GM23248 (cell line): ENCODE data around the gene PC. TPM values are rescaled to one million over a fixed set of nuclear protein-coding genes. Genes with fewer than 3 reads are reported as not detected.
A peak's percentile ranks its signal among the peaks of the same experiment; 100 is the strongest.

Experiments used
- DNase-seq: peaks from one replicate; pipeline ENCODE4 v3.0.0-alpha.2; 2015
- H2AFZ ChIP-seq: fragments of 200-600 bp; sonication (generic); 2 replicates; pipeline ENCODE4 v1.6.1; 2016; ENCODE audit warnings: antibody characterized with exemption
- H3F3A ChIP-seq: fragments of 200-600 bp; sonication (generic); 2 replicates; pipeline ENCODE4 v1.6.1; 2016; ENCODE audit warnings: mild to moderate bottlenecking, antibody characterized with exemption, mixed run types; ENCODE audit not compliant: insufficient read depth
- H3K27ac ChIP-seq: fragments of 200-600 bp; sonication (generic); 2 replicates; pipeline ENCODE4 v1.5.1; 2016; ENCODE audit warnings: mild to moderate bottlenecking
- H3K27me3 ChIP-seq: fragments of 200-600 bp; sonication (generic); replicated peaks from 2 replicates; pipeline ENCODE4 v1.6.1; 2016; ENCODE audit warnings: mild to moderate bottlenecking; ENCODE audit not compliant: insufficient read depth
- H3K36me3 ChIP-seq: fragments of 200-600 bp; sonication (generic); 2 replicates; pipeline ENCODE4 v1.6.1; 2016; ENCODE audit warnings: low read depth, mild to moderate bottlenecking
- H3K4me1 ChIP-seq: fragments of 200-600 bp; sonication (generic); 2 replicates; pipeline ENCODE4 v1.6.1; 2016; ENCODE audit warnings: mild to moderate bottlenecking; ENCODE audit not compliant: insufficient read depth
- H3K4me2 ChIP-seq: fragments of 200-600 bp; sonication (generic); one replicate; pipeline ENCODE4 v1.6.1; 2016; ENCODE audit warnings: mild to moderate bottlenecking; ENCODE audit not compliant: unreplicated experiment
- H3K4me3 ChIP-seq: fragments of 200-600 bp; sonication (generic); 2 replicates; pipeline ENCODE4 v1.5.1; 2016; ENCODE audit warnings: mild to moderate bottlenecking
- H3K79me2 ChIP-seq: fragments of 200-600 bp; sonication (generic); 2 replicates; pipeline ENCODE4 v1.6.1; 2016; ENCODE audit warnings: mild to moderate bottlenecking; ENCODE audit not compliant: insufficient read depth
- H3K9ac ChIP-seq: fragments of 200-600 bp; sonication (generic); 2 replicates; pipeline ENCODE4 v1.6.1; 2016; ENCODE audit warnings: mild to moderate bottlenecking
- H3K9me2 ChIP-seq: fragments of 200-600 bp; sonication (generic); 2 replicates; pipeline ENCODE4 v1.6.1; 2016; ENCODE audit warnings: mixed run types, mild to moderate bottlenecking, moderate library complexity; ENCODE audit not compliant: insufficient read depth
- H3K9me3 ChIP-seq: fragments of 200-600 bp; sonication (generic); one replicate; pipeline ENCODE4 v1.6.1; 2017; ENCODE audit warnings: low read depth
- H4K20me1 ChIP-seq: fragments of 200-600 bp; sonication (generic); 2 replicates; pipeline ENCODE4 v1.6.0; 2016; ENCODE audit not compliant: insufficient read depth
- EZH2 ChIP-seq: fragments of 200-600 bp; sonication (generic); IDR thresholded peaks from 2 replicates; pipeline ENCODE4 v1.6.1; 2018; ENCODE audit warnings: antibody characterized with exemption, mild to moderate bottlenecking; ENCODE audit not compliant: insufficient read depth, poor library complexity, severe bottlenecking
- EZH2phosphoT487 ChIP-seq: fragments of 200-600 bp; sonication (generic); IDR thresholded peaks from 2 replicates; pipeline ENCODE4 v1.6.1; 2018; ENCODE audit warnings: antibody characterized with exemption, moderate library complexity, mild to moderate bottlenecking, low read depth; ENCODE audit not compliant: insufficient read depth
- WGBS, 2 experiments: methylation state at CpG; one replicate each; pipeline ENCODE4 v1.1.6; 2015 to 2017; ENCODE audit warnings: low lambda C conversion rate in 2 of 2, low coverage in 1 of 2; ENCODE audit errors: missing lambda C conversion rate in 2 of 2; 5-methylcytosine and 5-hydroxymethylcytosine counted together
- in situ Hi-C: fragments of 300-500 bp; cut with MboI; formaldehyde crosslinking; loops from 2 replicates; pipeline ENCODE4 v1.15.0; 2020
- polyA plus RNA-seq: library from polyadenylated mRNA; unstranded; fragments of >200 nt; fragmentation: Nextera tagmentation; extraction: Ambion mirVana; gene quantifications from 2 replicates; pipeline ENCODE4 v1.2.1, GENCODE V29; 2016
- total RNA-seq: library from RNA; depleted of rRNA; stranded (reverse); fragments of >200 nt; shearing (Covaris generic); gene quantifications from 2 replicates; pipeline ENCODE4 v1.2.3, GENCODE V29; 2014

Gene PC
- total and polyA plus RNA-seq, 2 experiments from 2014 or later, result 16.4 to 16.6 TPM

GRCh38 chr11:66909181-66909580, 49.0 kb downstream of the PC start:
- Histone ChIP-seq H3K9ac (no peak overlapping the region), H3K36me3 (no peaks in the 10 kb centered on the region), H3K9me2 (no peaks in the 10 kb centered on the region), H3K4me1 (no peaks in the 10 kb centered on the region), H3F3A (no peaks in the 10 kb centered on the region), H3K27ac (no peak overlapping the region), H3K27me3 (no peaks in the 10 kb centered on the region), H3K4me2 (no peak overlapping the region), H3K4me3 (no peak overlapping the region), H3K9me3 (no peaks in the 10 kb centered on the region), H2AFZ (no peak overlapping the region), H3K79me2 (no peaks in the 10 kb centered on the region), H4K20me1 (no peaks in the 10 kb centered on the region)
- DNase-seq, result no peak
- 88 to 89% methylated on average over 7 to 8 of the region's 8 CpGs for WGBS, 2 experiments
- in situ Hi-C loops, result no loop called here
- no peak for TF ChIP-seq EZH2
- no peak for TF ChIP-seq EZH2phosphoT487

GRCh38 chr11:66907751-66908630, 50.2 kb downstream of the PC start:
- Histone ChIP-seq H3K4me1 (no peaks in the 10 kb centered on the region), H3K27ac (no peak overlapping the region), H3K79me2 (no peaks in the 10 kb centered on the region), H3K9ac (no peak overlapping the region), H3K36me3 (no peaks in the 10 kb centered on the region), H3K9me3 (no peaks in the 10 kb centered on the region), H4K20me1 (no peaks in the 10 kb centered on the region), H3K4me2 (no peak overlapping the region), H3K4me3 (no peak overlapping the region), H3F3A (no peaks in the 10 kb centered on the region), H3K9me2 (no peaks in the 10 kb centered on the region), H3K27me3 (no peaks in the 10 kb centered on the region), H2AFZ (no peak overlapping the region)
- TF ChIP-seq EZH2phosphoT487, result no peak
- TF ChIP-seq EZH2, result no peak
- in situ Hi-C loops, result no loop called here
- no peak for DNase-seq
- 91 to 93% methylated on average over 9 of the region's 9 CpGs for WGBS, 2 experiments

DNA sequence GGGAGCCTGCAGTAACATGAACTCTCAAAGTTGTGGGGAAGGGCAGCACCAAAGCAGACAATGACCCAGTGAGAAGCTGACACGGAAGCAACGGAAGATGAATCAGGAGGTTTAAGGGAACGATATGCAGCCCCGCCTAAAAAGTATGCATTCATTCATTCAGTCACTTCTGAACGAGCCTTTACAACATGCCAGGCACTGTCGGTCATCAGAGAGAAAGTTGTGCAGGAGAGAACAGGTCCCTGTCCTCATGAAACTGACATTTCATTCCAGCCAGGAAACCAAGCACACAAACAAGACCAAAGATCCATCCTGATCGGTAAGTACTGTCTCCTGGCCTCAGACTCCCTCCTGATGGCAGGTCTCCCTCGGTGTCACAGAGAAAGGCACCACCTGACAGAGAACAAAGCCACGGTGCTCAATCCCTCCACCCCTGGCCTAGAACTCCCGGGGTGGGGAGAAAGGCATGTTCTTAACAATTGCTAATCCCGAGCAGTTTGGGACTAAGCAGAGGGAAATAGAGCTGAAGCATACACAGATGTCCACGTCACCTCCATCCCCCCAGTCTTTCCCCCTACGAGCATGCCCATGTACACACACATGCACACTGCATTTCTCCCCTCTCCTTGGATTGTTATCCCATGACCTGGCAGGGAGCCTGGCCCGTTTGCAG, 52.0 kb downstream of the PC start:
- no peak for TF ChIP-seq EZH2
- TF ChIP-seq EZH2phosphoT487, result no peak
- Histone ChIP-seq H3K4me3 (no peak overlapping the region), H2AFZ (no peak overlapping the region), H3K79me2 (no peaks in the 10 kb centered on the region), H3K9me3 (no peaks in the 10 kb centered on the region), H3K4me2 (no peak overlapping the region), H4K20me1 (no peaks in the 10 kb centered on the region), H3F3A (no peaks in the 10 kb centered on the region), H3K27me3 (no peaks in the 10 kb centered on the region), H3K9me2 (no peaks in the 10 kb centered on the region), H3K4me1 (no peaks in the 10 kb centered on the region), H3K27ac (no peak overlapping the region), H3K9ac (no peak overlapping the region), H3K36me3 (no peaks in the 10 kb centered on the region)
- in situ Hi-C loops, result no loop called here
- DNase-seq, result peak; percentile 26
- WGBS, 2 experiments, result 51 to 54% methylated on average over 12 to 14 of the region's 14 CpGs

DNA sequence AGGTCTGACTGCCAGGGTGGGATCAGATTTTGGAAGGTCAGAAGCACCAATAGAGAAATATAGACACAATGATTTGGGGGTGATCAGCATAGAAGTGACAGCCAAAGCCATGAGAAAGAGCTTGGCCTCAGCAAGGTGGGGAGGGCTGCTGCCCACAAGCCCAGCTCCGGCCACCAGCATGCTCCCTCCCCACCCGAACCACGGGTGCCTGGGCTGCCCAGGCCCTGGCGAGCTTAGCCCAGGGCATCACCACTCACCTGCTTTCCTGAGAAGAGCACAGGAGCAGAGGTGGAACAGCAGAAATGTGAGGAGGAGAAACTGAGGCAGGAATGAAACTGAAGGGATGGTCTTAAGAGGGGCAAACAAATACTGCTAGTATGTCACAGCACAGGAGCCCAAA, 52.6 kb downstream of the PC start:
- Histone ChIP-seq H3K79me2 (no peaks in the 10 kb centered on the region), H3K4me3 (no peak overlapping the region), H3K4me2 (no peak overlapping the region), H3K9me3 (no peaks in the 10 kb centered on the region), H3K36me3 (no peaks in the 10 kb centered on the region), H3K27ac (no peak overlapping the region), H2AFZ (no peak overlapping the region), H3K4me1 (no peaks in the 10 kb centered on the region), H3F3A (no peaks in the 10 kb centered on the region), H4K20me1 (no peaks in the 10 kb centered on the region), H3K9me2 (no peaks in the 10 kb centered on the region), H3K27me3 (no peaks in the 10 kb centered on the region), H3K9ac (no peak overlapping the region)
- in situ Hi-C loops, result no loop called here
- 95 to 100% methylated on average over 4 of the region's 4 CpGs for WGBS, 2 experiments
- no peak for DNase-seq
- no peak for TF ChIP-seq EZH2
- TF ChIP-seq EZH2phosphoT487, result no peak
